H1 (cell line): ENCODE data around the gene USP10. TPM values are rescaled to one million over a fixed set of nuclear protein-coding genes. Genes with fewer than 3 reads are reported as not detected.

Experiments
- BRCA1 ChIP-seq: IDR thresholded peaks from 2 replicates; pipeline ENCODE4 v1.6.1; 2012; ENCODE audit warnings: low read depth, low read length, improper control_type of control experiment
- CEBPB ChIP-seq: IDR thresholded peaks from 2 replicates; pipeline ENCODE4 v1.6.1; 2012; ENCODE audit warnings: low read depth, low read length
- CHD7 ChIP-seq: fragments of 300-600 bp; sonication (generic); IDR thresholded peaks from 2 replicates; pipeline ENCODE4 v1.7.1; 2012; ENCODE audit warnings: low read length, moderate library complexity, mild to moderate bottlenecking, inconsistent platforms; ENCODE audit not compliant: insufficient replicate concordance
- CTBP2 ChIP-seq: IDR thresholded peaks from 2 replicates; pipeline ENCODE4 v1.7.0; 2011; ENCODE audit warnings: borderline replicate concordance, mild to moderate bottlenecking, moderate library complexity, mixed read lengths, low read length; ENCODE audit not compliant: insufficient read depth, insufficient read length
- HDAC2 ChIP-seq, 2 experiments: fragments of 300-600 bp in 1 of 2; sonication (generic) in 1 of 2; IDR thresholded peaks; 2 replicates each; pipeline ENCODE4 v1.6.1; 2011 to 2012; ENCODE audit warnings: low read depth in 2 of 2, low read length in 2 of 2, mild to moderate bottlenecking in 2 of 2, moderate library complexity in 2 of 2, borderline replicate concordance in 1 of 2, inconsistent platforms in 1 of 2
- JUND ChIP-seq: IDR thresholded peaks from 2 replicates; pipeline ENCODE4 v1.6.1; 2011; ENCODE audit warnings: mild to moderate bottlenecking, improper control_type of control experiment, low read length
- MAX ChIP-seq: IDR thresholded peaks from 2 replicates; pipeline ENCODE4 v1.6.1; 2012; ENCODE audit warnings: inconsistent platforms
- SP1 ChIP-seq: IDR thresholded peaks from 2 replicates; pipeline ENCODE4 v1.6.1; 2011; ENCODE audit warnings: low read depth, low read length
- ZNF274 ChIP-seq: IDR thresholded peaks from 2 replicates; pipeline ENCODE4 v1.7.0; 2012; ENCODE audit warnings: low read length, borderline replicate concordance; ENCODE audit errors: extremely low read depth
- polyA plus RNA-seq, 7 experiments: library from polyadenylated mRNA; depleted of rRNA in 3 of 7; stranded (reverse) in 5 of 7; unstranded in 2 of 7; fragments of >200 nt in 5 of 7; fragments of 200-250 nt in 2 of 7; gene quantifications; 1 replicate in 5 of 7; 2 replicates in 1 of 7; 4 replicates in 1 of 7; pipeline versions ENCODE4 v1.2.1 to v1.2.3, GENCODE V29; 2011 to 2013; ENCODE audit warnings: missing spikeins in 2 of 7, mixed read lengths in 2 of 7
- total RNA-seq: library from RNA; stranded (reverse); fragmentation: NEBNext Ultra II Directional; extraction: Animal tissue kit (Norgen Biotek cat#: 25700); gene quantifications from 2 replicates; pipeline ENCODE4 v1.2.1, GENCODE V29; 2021

USP10 gene
- total and polyA plus RNA-seq, 2 of the 8 experiments (the other 6 are each of a cell fraction or from before 2014, with no cell fraction given): 171 to 195 TPM

- TF ChIP-seq CHD7 (no peak), CEBPB (no peak), ZNF274 (no peak), SP1 (no peak), MAX (no peak), CTBP2 (no peak), JUND (no peak), BRCA1 (no peak), HDAC2 (IDR thresholded peaks at IDR 0.05; ENCODE audit: borderline replicate concordance in 1 of 2, low read depth in 2 of 2, low read length in 2 of 2) (no peak)
Observed at GRCh38 chr16:84680843-84681629, 18.8 kb upstream of the USP10 start (continued).
